ENCODE data around the gene ZNF565.
"Not testable (repeated sequence)": the region's sequence is repeated elsewhere in the genome, so short reads cannot be mapped to it uniquely, and the experiment has no call there.

The ZNF565 gene

GRCh38 chr19:36214386-36215275, at the start of gene ZNF565, which contains the start of gene ZNF146:
Gene ZNF565, minus strand, starts transcription at chr19:36214665. Its CDS starts 12,680 bp downstream, at chr19:36201985.
Gene ZNF146, plus strand, starts transcription at chr19:36215106. Its CDS starts 21,335 bp downstream, at chr19:36236441.
- DNase-seq, result peak; percentile 87 to 97

- DNase-seq, result no peak
These were observed 44.7 kb upstream of the ZNF565 start for GRCh38 chr19:36259211-36259610.

DNA sequence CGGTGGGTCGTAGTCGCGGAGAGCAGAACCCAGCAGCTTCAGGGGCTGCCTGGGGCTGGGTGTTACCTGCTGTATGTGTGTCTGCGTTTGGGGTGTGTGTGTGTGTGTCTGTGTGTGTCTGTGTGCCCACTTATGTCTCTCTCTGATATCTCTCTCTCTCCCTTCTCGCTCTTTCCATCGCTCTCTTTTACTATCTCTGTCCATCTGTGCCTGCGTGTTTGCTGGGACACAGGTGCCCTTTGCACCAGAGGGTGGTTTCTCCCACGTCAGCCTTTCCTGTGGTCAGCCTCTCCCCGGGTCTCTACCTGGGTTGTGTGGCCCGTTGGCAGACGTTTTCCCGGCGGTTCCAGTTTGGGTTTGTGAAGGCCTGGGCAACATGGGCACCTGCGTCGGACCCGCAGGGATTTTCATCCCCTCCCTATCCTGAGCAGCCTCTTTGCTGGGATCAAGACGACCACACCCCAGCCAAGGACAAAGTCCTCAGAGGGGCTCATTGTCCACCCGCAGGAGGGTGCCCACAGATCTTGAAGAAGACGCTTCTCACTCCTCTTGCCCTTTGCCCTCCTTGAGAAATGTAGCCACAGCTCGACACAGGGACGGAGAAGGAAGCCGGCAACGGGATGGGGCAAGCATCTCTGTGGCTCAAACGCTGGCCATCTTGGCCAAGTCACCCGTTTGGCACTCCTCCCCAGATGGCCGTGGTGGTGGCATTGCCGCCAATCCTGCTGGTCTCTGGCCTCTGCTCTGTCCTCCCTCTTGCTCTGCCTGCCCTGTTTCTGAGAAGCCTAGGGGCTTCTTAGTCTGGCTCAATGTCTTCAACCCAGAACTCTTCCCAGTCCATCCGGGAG, 43.8 kb upstream of the ZNF565 start:
- no peak for DNase-seq

DNA sequence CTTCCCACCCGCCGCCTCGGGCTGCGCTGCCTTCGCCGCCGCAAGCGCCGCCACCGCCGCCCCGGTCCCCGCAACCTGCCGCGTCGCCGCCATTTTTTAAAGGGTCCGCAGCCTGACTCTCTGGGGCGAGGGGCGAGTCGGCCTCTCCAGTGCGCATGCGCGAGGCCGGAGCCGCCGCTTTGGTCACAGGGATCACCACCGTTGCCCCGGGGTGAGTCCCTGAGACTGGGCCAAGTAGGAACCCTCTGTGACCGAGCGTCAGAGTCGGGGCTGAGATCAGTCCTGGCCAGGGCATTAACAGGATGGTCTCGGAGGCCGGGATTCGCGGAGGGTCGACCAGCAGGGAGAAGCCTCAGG, 43.0 kb upstream of the ZNF565 start:
- no peak for DNase-seq

DNA sequence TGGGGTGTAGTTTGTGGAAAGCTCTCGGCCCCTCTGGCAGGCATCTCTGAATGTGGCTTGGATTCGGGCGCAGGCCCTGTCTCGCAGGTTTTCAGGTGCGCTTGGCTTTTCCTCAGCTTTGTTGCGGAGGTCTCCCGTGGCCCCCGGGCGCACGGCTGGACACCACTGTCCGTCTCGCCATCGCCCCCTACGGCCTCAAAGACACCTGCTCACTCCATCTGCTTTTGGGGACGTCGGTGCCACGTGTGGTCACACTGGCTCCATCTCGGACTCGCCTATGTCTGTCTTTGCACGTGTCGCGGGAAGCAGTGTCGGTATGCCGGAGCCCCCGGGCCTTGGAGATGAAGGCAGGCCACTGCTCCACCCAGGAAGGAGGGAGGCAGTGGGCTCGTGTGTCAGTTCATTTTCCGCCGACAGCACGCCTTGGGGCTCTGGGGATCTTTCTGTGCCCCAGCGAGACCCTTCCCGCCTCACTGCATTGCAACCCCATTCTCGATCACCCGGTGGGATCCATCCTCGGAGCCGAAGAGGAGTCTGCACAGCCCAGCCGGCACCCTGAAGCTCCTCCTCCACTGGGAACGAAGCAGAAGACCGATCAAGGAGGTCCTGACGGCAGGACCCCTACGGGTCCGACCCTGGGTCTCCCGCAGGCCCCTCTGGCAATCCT, 42.5 kb upstream of the ZNF565 start:
- no peak for DNase-seq

GRCh38 chr19:36256064-36256463, 41.6 kb upstream of the ZNF565 start:
- no peak for DNase-seq

- no peak for DNase-seq
These were observed 40.9 kb upstream of the ZNF565 start for GRCh38 chr19:36255316-36255715.

GRCh38 chr19:36254848-36255247, 40.4 kb upstream of the ZNF565 start:
- no peak for DNase-seq

- no peak for DNase-seq
These were observed 37.6 kb upstream of the ZNF565 start for GRCh38 chr19:36252047-36252446.

DNA sequence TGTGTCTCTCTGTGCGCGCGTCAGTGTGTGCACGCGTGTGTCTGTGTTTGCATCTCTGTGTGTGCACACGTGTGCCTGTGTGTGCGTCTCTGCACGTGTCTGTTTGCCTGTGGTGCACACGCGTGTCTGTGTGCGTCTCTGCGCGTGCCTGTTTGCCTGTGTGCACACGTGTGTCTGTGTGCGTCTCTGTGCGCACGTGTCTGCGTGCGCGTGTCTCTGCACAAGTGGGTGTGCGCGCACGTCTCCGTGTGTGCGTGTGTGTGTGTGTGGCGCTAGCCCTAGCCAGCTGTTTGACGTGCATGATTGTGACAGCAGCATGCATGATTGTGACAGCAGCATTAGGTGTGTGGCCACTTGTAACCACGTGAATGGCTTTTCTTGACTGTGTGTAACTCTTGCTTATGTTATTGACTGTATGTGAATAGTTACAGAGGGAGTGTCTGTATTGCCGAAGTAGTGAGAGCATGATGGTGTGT, 31.6 kb upstream of the ZNF565 start:
- DNase-seq, result no peak

GRCh38 chr19:36245210-36246005, 30.9 kb upstream of the ZNF565 start:
- DNase-seq, result no peak

DNA sequence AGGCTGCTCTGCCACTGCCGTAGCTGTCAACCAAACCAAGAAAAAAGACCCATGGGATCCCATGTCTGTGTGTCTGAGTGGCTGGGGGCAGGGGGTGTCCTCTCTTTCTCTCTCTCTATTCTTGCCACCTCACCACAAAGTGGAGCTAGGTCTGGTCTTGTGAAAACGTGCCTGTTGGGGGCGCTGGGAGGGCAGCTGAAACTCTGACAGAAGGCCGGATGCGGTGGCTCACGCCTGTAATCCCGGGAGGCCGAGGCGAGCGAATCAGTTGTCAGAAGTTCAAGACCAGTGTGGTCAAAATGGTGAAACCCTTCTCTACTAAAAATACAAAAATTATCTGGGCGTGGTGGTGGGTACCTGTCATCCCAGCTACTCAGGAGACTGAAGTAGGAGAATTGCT, 29.6 kb upstream of the ZNF565 start:
- no peak for DNase-seq

GRCh38 chr19:36236946-36237310, 22.5 kb upstream of the ZNF565 start:
- DNase-seq, result no peak

DNA sequence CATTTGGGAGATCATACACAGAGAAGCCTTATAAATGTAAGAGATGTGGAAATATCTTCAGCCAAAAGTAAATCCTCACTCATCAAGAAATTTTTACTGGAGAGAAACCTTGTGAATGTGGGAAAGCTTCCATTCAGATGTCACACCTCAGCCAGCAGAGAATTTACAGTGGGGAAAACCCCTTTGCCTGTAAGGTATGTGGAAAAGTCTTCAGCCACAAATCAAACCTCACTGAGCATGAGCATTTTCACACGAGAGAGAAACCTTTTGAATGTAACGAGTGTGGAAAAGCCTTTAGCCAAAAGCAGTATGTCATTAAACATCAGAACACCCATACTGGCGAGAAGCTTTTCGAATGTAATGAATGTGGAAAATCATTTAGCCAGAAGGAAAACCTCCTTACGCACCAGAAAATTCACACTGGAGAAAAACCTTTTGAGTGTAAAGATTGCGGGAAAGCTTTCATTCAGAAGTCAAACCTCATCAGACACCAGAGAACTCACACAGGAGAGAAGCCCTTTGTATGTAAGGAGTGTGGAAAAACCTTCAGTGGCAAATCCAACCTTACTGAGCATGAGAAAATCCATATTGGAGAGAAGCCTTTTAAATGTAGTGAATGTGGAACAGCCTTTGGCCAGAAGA, 22.0 kb upstream of the ZNF565 start:
- no peak for DNase-seq

DNA sequence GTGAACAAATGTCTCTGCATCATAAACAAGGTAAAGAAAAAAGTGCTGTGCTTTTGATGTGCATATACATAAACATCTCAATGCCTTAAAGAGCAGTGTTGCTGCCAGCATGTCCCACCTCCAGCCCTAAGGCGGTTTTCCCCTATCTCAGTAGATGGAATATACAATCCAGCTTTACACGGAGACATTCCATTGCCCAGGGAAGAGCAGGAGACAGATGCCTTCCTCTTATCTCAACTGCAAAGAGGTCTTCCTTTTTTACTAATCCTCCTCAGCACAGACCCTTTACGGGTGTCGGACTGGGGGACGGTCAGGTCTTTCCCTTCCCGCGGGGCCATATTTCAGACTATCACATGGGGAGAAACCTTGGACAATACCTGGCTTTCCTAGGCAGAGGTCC, 19.2 kb upstream of the ZNF565 start:
- not testable (repeated sequence) for DNase-seq

DNA sequence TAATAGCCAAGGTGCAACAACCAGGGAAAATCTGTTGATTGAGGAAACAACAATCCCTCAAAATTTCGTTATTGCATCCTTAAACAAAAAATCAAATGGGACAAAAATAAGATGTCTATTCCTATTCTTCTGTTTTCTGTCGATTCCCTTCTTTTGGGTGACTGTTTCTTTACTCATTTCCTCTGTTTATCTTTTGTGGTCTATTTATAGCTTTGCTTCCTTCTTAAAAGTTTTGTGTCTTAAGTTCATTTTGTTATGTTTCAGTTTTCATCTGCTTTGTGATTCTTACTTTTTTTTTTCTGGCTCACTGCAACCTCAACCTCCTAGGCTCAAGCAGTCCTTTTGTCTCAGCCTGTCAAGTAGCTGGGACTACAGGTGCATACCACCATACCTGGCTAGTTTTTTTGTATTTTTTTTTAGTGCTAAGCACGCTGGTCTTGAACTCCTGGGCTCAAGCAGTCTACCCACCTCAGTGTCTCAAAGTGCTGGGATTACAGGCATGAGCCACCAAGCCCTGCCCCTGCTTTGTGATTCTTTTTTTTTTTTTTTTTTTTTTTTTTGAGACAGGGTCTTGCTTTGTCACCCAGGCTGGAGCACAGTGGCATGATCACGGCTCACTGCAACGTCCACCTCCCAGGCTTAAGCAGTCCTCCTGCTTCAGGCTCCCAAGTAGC, 10.9 kb upstream of the ZNF565 start:
- DNase-seq, result peak in 1 of 2 donors; percentile 39

- no peak for DNase-seq
These were observed 8.0 kb upstream of the ZNF565 start for GRCh38 chr19:36222503-36222902.

DNA sequence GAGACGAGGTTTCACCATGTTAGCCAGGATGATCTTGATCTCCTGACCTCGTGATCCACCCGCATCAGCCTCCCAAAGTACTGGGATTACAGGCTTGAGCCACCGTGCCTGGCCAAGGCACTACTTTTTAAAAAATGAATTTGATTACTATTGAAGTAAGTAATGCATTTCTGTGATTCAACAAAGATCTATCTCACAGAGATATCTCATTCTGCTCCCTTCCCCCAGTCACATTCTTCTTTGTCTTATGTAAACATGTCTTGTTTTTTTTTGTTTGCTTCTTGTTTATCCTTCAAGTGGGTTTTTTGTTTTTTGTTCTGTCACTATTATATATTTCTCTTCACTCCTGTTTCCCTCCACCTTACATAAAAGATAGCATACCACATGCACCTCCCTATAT, 7.0 kb upstream of the ZNF565 start:
- DNase-seq, result no peak

DNA sequence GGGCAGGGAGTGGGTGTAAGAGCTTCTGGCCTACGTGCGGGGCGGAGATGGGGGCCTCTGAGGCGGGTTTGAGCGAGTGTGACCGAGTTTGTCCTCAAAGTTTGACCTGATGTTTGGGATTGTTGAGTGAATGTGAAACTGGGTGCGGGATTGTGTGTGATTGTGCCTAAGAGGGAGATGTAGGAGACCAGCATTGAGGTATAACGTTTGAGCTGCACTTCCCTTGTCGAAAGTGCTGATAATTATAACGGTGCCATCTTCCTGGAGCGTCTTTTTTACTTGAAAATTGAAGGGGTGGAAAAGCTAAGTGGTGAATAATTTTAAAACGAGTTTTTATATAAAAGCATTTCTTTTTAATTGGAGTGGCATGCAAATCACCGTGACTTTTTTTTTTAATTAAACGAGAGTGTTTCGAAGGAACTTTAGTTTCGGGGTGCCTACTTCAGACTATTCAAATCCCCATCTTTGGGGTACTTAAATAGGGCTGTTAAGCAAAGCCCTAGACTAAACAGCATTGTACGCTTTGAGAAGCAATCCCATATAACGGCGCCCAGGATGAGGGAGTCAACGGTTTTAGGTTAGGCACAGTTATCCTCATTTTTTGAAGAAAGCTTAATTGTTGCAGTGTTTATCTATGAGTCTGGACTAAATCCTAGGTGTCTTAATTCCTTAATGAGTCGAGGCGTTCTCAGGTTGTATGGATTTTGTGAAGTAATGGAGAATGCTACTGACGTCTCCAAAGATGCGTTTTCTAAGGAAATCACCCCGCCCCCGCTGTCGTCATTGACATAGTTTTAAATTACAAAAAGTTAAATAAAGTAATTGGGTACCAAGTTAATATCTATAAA, 1.0 kb upstream of the ZNF565 start:
- DNase-seq, result peak in 1 of 2 donors; percentile 76

DNA sequence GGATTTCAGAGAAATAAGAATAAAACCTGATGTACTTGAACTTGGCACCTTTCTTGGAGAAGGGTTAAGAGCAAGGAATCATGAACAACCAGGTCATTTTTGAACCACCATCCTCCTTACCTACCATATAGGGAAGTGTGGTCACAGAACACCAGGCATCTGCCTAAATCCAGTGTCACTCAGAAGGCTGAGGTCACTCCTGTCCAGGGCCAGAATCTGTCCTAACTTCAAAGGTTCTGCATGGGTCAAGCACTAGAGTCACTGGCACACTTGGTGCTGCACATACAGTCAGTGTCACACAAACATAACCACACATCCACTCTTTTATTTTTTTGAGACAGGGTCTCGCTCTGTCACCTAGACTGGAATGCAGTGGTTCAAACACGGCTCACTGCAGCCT, 1.6 kb downstream of the ZNF565 start:
- no peak for DNase-seq
